ENCODE results near the gene SMYD1.

SMYD1 gene

DNA sequence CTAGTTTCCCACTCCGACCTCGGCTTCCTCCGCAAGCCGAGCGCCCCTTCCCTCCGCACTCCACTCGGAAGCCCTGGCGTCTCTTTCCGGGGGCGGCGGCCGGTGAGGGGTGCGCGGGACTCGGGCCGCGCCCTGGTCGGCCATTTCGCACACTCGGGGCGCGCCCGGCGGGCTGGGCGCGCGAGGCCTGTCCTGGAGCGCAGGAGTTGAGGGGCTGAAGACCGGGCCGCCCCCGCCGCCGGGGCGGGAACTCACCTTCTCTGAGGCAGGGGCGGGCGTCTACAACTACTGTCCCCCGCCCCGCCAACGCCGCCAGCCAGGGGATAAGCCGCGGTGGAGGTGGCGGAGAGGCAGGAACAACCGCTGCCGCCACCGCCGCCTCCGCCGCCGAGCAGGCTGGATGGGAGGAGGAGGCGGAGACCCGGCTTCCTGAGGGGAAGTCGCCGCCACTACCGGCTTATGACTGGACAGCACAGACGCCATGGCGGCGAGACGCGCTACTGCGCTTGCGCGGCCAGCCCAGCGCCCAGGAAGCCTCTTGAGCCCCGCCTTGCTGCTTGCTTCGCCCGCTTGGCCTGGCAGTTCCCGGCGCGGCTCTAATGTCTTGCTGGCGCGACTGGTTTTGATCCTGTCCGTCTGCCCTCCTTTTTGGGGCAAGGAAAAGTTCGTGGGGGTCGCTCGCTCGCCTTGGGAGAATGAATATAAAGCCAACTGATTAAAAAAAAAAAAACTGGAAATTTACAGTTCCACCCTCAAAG, 12.1 kb upstream of the SMYD1 start, which contains the start of gene KRCC1:
TSS of gene KRCC1 (minus strand) at position 413 of the 758 bp plus-strand sequence. CDS start 27,220 bp downstream, outside the sequence.
- in situ Hi-C loops (cut with MboI; ENCODE audit: low sequenced_read_pairs), result no loop called here

DNA sequence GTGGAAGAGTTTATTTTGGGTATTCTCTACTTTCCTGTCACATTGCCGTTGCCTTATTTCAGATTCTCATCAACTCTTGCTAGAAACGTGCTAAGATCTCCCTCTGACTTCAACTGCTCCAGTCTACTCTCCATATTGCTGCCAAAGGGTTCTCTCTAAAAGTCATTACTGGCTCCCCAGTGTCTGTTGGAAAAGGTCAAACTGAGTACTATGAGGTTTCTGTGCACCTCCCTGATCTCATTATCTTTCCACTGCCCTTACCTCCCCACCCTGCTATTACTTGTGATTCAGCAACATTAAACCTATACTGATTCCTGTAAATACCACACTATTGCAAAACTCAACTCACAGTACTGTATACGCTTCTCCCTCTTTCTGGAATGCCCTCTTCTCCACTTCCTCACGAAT, 10.2 kb upstream of the SMYD1 start:
- in situ Hi-C loops (cut with MboI; ENCODE audit: low sequenced_read_pairs), result no loop called here

DNA sequence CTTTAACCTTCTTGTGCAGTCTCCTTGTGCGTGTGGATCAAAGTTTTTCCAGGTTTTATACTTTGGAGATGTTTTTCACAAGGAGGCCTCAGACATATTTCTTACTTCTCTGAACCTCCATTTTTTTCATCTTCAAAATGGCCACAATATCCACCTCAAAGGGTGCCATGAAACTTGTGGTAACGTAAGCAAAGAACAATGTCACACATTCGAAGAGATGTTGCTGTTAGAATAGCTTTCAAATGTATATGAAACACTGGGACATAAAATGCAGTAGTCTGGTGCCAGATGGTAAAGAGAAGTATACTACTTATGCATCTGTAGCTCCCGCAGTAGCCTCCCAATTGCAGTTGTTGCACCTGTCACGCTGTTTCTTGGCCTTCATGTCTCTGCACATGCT, 9.4 kb upstream of the SMYD1 start:
- in situ Hi-C loops (cut with MboI; ENCODE audit: low sequenced_read_pairs), result no loop called here

DNA sequence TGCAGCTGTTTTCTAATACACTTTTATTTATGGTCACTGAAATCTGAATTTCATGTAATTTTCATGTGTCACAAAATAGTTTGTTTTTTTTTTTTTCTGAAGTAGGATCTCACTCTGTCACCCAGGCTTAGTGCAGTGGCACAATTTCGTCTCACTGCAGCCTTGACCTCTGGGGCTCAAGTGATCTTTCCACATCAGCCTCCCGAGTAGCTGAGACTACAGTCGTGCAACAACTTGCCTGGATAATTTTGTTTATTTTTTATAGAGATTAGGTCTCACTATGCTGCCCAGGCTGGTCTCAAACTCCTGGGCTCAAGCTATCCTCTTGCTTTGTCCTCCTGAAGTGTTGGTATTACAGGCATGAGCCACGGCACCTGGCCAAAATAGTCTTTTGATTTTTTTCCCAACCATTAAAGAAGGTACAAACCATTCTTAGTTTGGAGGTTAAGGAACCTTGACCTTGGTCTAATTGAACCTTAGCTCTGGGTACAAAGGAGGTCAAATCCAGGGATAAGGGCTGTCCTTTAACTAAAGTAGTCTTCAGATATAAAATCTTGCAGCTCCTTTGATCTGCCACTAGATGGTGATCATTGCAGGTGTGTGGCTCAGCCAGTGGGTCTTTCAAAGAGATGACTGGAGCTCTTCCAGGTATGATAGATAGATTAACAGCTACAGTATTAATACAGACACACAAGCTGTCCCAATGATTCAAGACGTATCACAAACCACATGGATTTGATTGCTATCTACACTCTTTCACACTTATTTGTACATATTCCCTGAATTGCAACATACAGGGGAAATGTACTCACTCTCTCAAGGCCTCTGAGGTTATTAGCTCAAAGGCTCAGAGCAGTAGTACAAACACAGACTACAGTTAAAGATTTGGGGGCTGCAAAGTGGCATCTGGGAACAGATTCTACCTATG, 7.4 kb upstream of the SMYD1 start:
- in situ Hi-C loops (cut with MboI; ENCODE audit: low sequenced_read_pairs), result loop anchor here (5.0 kb wide), 1 partner anchor 97 kb away; no protein-coding TSS in a partner anchor

DNA sequence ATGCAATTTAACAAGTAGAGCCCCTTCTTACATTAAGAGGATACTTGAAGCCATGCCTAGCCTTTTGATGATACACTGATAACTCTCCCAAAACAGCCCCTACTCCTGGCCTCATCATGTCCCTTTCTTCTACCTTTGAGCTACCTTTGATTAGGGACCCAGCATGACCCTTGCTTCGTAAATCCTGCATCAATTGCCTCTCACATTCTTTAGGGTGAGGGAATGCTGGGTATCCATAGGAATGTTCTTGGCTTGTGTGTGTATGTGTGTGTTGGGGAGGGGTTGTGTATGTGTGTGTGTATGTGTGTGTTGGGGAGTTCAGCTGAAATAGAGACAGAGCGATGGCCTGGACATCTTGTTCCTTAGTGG, 6.7 kb upstream of the SMYD1 start:
- in situ Hi-C loops (cut with MboI; ENCODE audit: low sequenced_read_pairs), result loop anchor here (5.0 kb wide), 1 partner anchor 96 kb away; no protein-coding TSS in a partner anchor

DNA sequence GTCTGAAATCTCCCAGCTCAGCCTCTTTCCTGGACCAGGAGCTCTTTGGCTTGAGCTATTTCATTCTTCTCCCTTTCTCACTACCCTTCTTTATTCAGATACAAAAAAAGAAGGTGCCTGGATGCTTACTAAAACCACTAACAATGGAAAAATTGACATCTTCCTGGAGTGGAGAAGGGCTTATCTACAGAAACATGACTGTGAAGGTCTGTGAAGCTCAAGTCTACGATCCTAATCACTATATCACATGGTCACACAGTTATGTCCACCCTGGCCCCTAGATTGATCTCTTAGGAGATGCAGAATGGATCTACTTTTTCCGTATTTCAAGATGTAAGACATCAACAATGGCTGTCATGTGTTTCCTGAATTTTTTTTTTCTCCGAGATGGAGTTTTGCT, 6.3 kb upstream of the SMYD1 start:
- in situ Hi-C loops (cut with MboI; ENCODE audit: low sequenced_read_pairs), result loop anchor here (5.0 kb wide), 1 partner anchor 96 kb away; no protein-coding TSS in a partner anchor

DNA sequence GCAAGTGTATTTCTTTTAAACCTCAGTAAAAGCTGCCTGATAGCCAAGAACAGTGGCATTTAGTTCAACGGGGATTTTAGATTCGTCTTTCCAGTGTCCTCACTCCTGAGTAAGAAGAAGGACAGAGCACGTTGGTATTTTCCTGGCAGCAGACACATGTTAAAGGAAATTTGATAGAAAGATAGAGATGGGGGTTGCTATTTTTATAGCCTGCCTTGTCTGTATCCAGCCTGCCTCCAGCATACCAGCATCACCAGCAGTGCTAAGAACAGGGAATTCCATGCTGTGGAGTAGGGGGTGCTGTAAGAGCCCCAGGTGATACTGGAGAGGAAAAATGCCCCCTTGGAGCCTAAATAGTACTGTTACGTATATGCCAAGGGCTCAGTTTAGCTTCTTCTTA, 1.1 kb upstream of the SMYD1 start:
- in situ Hi-C loops (cut with MboI; ENCODE audit: low sequenced_read_pairs), result no loop called here

DNA sequence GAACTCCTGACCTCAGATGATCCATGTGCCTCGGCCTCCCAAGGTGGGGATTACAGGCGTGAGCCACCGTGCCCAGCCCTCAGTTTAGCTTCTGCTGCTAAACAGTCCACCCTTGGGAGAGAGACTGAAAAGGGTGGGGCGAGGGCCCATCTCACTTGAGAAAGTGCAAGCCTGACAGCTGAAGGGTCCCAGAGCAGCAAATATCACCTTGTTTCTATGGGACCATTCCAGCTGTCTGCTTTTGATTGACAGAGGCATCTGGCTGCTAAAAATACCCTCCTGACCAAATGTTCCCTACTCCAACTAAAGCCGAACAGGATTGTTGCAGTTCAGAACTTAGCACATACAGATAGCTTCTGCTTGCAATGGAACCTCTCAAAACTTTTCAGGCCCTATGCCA, 436 bp upstream of the SMYD1 start:
- in situ Hi-C loops (cut with MboI; ENCODE audit: low sequenced_read_pairs), result no loop called here

DNA sequence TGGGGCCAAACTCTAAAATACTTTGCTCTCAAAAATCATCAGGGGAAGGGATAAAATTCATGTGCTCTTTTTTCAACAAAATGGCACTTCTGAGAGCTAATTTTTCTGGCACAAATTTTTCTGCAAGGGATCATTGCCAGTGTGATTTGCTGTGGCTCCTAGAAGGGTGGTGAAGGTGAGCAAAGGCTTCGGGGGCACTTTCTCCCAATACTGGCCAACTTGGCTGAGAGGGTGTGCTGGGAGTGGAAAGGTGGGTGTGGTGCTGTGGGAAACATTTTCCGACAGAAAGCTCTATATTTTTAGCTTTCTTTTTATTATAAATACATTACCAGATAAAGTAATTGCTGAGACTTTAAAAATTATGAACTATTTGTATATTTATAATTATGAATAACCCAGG, 419 bp downstream of the SMYD1 start:
- in situ Hi-C loops (cut with MboI; ENCODE audit: low sequenced_read_pairs), result no loop called here

DNA sequence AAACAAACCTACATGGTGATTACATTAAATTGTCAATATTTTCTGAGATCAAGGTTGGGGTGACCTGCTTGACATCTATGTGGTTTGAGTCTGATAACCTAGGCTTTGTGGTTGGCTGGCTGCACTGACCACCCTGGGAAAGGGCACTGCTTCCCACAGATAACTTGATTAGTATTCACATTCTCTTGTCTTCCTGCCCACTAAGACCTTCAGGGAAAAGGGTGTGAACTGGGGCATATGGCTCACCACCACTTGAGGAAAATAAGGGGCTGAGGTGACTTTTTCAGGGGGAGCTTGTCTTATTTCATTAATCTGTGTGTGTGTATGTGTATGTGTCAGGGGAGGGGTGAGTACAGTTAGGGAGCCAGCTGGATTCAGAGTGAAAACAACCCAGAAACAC, 1.5 kb downstream of the SMYD1 start:
- in situ Hi-C loops (cut with MboI; ENCODE audit: low sequenced_read_pairs), result no loop called here

DNA sequence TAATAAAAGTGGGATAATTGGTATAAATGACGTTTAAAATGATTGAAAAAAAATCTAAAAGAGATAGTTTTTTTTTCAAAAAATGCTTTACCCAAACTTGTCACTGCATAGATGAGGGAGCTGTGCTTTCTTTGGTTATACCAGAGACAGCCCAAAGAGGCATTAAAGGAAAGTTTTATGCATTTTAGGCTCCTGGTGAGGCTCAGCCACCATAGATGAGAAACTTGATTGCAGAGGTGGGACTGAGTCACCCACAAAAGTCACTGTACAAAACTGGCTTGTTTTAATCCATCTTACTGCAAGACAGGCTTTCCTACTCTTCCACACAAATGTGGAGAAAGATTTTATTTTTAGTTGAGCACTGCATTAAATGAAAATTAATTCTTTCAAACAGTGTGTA, 2.4 kb downstream of the SMYD1 start:
- in situ Hi-C loops (cut with MboI; ENCODE audit: low sequenced_read_pairs), result no loop called here

DNA sequence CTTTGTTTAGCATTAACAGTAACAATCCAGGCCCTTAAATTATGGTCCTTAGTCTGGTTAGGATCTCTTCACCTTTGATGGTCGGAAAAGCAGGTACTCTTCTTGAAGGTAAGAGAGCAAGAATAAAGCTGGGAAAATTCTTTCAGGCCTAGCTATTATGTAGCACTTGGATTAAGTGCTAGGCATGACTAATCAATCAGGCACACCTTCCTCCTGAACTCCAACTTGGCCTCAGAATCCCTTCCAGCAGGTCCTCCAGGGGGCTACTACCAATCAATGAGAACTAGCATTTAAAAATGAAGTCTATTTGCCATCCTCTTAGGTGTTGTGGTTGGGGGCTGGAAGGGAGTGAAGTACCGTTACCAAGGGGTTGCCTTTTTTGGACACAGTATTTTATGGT, 3.7 kb downstream of the SMYD1 start:
- in situ Hi-C loops (cut with MboI; ENCODE audit: low sequenced_read_pairs), result no loop called here

DNA sequence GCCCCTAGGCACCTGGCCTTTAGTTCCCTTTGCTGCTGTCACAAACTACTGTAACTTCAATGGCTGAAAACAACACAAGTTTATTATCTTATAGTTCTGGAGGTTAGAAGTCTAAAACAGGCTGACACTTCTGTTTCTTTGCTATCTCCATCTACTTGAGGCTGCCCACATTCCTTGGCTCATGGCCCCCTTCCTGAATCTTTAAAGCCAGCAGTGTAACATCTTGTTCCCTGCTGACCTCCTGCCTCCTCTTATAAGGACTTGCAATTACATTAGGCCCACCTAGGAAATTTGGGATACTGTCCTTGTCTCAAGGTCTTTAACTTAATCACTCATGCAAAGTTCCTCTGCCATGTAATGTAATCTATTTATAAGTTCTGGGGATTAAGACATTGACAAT, 6.5 kb downstream of the SMYD1 start:
- in situ Hi-C loops (cut with MboI; ENCODE audit: low sequenced_read_pairs), result no loop called here

DNA sequence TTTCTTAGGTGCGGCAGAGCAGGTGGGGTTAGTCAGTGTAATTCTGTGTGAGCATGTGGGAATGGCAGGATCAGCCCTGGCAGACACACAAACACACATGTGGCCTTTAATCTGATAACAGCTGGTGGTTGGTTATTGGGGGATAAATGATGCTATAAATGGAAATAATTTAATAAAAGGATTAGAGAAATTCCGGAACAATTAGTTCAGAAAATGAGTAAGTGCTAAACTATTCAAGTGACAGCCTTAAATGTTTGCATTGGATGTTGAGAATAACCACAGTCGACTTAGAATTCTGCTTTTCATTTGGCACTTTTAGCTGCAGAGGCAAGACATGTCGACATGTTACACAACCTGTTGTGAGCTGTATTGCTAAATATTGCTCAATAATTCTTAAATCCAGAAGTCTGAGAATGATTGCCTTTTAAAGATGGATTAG, 7.2 kb downstream of the SMYD1 start:
- in situ Hi-C loops (cut with MboI; ENCODE audit: low sequenced_read_pairs), result no loop called here

DNA sequence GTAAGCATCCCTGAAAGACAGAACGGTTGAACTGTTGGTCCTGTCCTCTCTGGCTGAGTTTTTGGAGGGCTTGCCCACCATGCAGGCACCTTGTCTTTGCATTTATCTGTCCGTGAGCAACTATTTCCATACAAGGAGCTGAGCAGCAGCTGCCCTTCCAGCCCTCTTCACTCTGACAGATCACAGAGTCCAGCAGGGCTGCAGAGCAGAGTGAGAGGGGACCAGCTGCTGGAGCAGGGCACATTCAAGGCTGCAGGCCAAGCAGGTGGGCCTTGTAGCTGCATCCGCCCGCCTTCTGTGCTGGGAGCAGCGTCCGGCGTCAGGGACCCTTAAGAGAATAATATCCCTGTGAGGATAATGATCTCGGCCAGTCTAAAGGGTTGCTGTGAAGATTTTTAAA, 9.5 kb downstream of the SMYD1 start:
- in situ Hi-C loops (cut with MboI; ENCODE audit: low sequenced_read_pairs), result no loop called here

DNA sequence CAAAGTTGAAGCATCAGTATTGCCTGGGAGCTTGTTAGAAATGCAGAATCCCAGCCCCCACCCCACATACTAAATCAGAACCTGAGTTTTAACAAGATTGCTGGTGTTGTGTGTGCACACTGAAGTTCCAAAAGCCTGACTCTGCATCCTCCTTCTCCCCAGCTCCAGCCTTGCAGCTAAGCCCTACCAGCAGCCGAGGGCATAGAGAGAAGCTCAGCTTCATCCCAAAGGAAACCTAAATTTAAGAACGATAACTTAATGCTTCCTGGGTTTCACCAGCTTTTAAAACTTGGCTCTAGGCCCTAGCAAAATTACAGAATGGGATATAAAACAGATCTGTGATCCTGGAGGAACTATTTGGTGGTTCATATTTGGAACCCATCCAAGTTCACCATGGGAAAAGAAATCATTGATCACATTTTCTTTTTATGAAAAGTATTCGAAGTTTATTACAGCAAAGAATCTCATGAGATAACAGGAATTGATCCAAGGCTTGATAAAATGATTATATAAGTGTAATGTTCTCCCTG, 11.1 kb downstream of the SMYD1 start:
- in situ Hi-C loops (cut with MboI; ENCODE audit: low sequenced_read_pairs), result no loop called here

DNA sequence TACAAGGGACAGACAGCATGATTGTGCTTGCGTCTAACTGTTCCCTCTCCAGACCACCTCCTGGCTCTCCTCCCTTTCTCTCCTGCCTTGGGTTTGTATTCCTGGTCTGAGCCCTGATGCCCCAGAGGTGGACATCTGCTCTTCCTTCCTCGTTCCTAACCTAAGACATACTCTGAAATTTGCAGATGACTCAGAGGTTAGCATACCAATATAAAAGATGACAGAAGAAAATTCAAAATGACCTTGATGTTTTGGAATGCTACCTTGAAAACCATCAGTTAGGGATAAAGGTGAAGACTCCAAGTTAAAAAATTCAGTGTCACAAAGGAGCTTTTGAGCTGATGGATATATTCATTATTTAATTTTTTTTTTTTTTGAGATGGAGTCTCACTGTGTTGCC, 12.9 kb downstream of the SMYD1 start:
- in situ Hi-C loops (cut with MboI; ENCODE audit: low sequenced_read_pairs), result no loop called here

DNA sequence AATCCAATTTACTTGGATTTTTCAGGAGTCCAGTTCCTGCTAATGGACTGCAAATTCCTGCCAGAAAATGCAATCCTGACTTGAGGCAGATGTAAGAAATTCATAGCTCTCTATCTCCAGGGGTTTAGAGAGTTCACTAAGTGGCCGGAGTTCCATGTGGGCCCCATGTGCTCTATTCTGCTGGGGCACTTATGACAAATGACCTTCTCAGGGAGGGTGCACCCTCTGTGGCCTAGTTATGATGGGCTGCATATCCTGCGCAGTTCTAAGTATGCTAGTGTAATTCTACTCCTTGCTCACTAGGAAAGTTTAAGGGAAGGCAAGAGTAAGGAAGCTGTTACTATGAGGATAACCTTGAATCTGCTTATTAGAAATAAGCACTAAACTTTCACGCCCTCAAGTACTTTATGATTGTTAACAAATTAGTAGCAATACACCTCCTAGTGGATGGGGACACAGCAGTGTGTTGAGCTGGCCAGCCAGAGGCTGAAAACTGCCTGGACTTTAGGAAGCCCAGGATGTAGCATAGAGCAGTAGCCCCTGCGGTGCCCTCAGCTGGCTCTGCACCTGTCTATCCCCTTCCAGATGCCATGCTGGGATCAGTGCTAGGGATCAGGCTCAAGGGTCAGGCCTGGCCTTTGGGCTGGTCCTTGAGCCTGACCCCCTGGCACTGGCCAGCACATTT, 14.4 kb downstream of the SMYD1 start:
- in situ Hi-C loops (cut with MboI; ENCODE audit: low sequenced_read_pairs), result no loop called here

DNA sequence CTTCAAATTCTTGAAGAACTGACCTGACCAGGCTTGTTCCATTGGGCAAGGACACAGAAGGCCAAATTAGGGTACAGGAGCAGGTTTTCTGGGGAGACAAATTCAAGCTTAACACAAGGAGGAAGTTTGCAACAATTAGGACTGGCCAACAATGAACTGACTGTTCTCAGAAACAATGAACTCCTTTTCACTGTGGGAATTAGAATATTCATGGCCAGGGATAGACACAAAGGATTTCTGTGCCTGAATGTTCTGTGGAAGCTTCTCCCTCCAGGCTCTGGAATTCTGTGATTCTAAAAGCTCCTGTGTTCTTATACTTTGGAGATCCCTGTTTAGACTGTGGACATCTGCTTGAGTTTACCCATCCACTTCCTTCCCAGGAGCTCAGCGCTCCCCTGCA, 15.2 kb downstream of the SMYD1 start:
- in situ Hi-C loops (cut with MboI; ENCODE audit: low sequenced_read_pairs), result no loop called here

DNA sequence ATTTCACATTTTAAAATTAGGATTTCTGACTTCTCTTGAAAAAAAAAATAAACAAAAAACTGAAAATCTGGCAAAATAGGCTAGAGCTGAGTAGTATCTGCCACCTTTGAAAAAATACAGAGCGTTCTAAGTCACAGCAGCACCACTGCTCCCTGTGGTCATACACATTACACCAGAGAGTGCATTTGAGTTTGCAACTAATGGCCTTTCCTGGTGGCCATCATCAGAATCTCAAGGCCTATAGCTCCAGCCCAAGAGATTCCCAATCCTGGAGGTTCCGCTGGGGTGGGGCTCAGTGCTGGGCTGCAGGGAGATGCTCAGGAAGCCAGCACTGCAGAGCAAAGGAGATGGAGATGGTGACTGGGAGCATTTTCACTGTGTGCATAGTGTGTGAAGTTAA, 17.5 kb downstream of the SMYD1 start:
- in situ Hi-C loops (cut with MboI; ENCODE audit: low sequenced_read_pairs), result no loop called here

DNA sequence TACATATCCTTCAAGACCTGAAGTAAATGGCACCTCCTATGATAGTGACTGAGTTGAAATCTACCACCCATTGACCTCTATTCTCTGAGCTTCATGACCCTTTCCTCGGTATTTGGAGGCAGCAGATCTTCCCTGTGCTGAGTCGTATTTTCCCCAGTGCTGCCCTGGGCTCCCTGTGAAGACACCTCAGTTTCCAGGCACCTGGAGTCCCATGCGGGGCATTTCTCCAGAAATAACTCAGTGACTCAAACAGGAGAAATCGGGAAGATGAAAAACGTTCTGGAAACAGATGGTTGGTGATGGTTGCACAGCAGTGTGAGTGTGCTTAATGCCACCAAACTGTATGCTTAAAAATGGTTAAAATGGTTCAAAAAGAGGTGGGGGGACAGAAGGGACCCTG, 18.0 kb downstream of the SMYD1 start:
- in situ Hi-C loops (cut with MboI; ENCODE audit: low sequenced_read_pairs), result no loop called here
